ENCODE measurements around the gene COL4A2. TPM values are rescaled to one million over a fixed set of nuclear protein-coding genes. Genes with fewer than 3 reads are reported as not detected.

Gene COL4A2
- total RNA-seq, 1 donor from 2014 or later: not detected

DNA sequence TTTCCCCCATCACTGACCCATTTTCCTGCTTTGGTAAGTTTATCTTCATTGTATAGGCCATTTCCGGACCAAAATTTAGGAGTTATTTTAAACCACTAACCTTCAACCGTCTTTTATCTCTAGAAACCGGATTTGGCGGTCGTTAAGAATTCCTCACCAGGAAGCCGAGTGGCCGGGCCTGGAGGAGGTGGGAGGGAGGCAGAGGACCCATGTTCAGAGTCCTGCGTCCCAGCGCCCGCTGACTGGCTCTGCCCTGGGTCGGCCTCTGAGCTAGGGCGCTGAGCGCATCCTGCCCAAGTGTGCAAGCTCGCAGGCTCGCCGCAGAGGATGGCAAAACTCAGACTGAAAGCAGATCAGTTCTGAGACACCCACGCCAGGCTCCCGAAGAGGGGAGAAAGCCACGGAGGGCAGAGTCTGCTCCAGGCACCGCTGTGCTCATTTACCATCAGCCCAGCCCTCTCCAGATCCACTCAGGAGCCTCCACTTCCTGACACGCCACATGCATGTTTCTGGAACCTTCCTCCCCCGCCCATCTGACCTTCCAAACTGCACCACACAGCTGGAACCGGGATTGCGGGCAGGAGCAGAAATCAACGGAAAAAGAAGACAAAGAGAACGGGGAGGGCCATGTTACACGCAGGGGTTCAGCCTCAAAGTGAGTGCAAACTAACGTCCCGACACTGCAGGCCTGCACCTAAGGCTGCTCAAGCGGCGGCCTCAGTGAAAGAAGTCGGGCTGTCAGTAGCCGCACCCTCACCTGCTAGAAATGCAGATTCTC is 8.4 kb upstream of the COL4A2 start:
- Mint-ChIP-seq H3K36me3 (ENCODE audit: low read depth) (no peaks in the 10 kb centered on the region), H3K27me3 (ENCODE audit: low read depth) (peaks cover 59% of the 10 kb centered on the region), H3K27ac (no peak overlapping the region), H3K4me1 (ENCODE audit: low read depth) (peaks cover 7% of the 10 kb centered on the region), H3K4me3 (ENCODE audit: low read depth) (no peak overlapping the region), H3K9me3 (no peaks in the 10 kb centered on the region)
- DNase-seq (ENCODE audit: low spot score): no peak
- intact Hi-C loops (cut with micrococcal nuclease): no loop called here

GRCh38 chr13:110299283-110299840 is 7.7 kb upstream of the COL4A2 start:
- Mint-ChIP-seq H3K27me3 (ENCODE audit: low read depth) (peaks cover 62% of the 10 kb centered on the region), H3K27ac (no peak overlapping the region), H3K4me3 (ENCODE audit: low read depth) (no peak overlapping the region), H3K36me3 (ENCODE audit: low read depth) (no peaks in the 10 kb centered on the region), H3K4me1 (ENCODE audit: low read depth) (peaks cover 7% of the 10 kb centered on the region), H3K9me3 (no peaks in the 10 kb centered on the region)
- no peak for DNase-seq (ENCODE audit: low spot score)
- intact Hi-C loops (cut with micrococcal nuclease): no loop called here

- no peak overlapping the region for H3K27ac Mint-ChIP-seq
- no peaks in the 10 kb centered on the region for H3K9me3 Mint-ChIP-seq
- peaks cover 7% of the 10 kb centered on the region for H3K4me1 Mint-ChIP-seq (ENCODE audit: low read depth)
- intact Hi-C loops (cut with micrococcal nuclease): no loop called here
- no peaks in the 10 kb centered on the region for H3K36me3 Mint-ChIP-seq (ENCODE audit: low read depth)
- H3K4me3 Mint-ChIP-seq (ENCODE audit: low read depth): no peak overlapping the region
- peaks cover 71% of the 10 kb centered on the region for H3K27me3 Mint-ChIP-seq (ENCODE audit: low read depth)
- no peak for DNase-seq (ENCODE audit: low spot score)
Measured at GRCh38 chr13:110300090-110300815, 6.8 kb upstream of the COL4A2 start.

- H3K4me3 Mint-ChIP-seq (ENCODE audit: low read depth): no peak overlapping the region
- no peaks in the 10 kb centered on the region for H3K36me3 Mint-ChIP-seq (ENCODE audit: low read depth)
- intact Hi-C loops (cut with micrococcal nuclease): no loop called here
- no peak for DNase-seq (ENCODE audit: low spot score)
- peaks cover 74% of the 10 kb centered on the region for H3K27me3 Mint-ChIP-seq (ENCODE audit: low read depth)
- no peaks in the 10 kb centered on the region for H3K9me3 Mint-ChIP-seq
- peaks cover 7% of the 10 kb centered on the region for H3K4me1 Mint-ChIP-seq (ENCODE audit: low read depth)
- H3K27ac Mint-ChIP-seq: no peak overlapping the region
Measured at GRCh38 chr13:110301083-110301482, 6.0 kb upstream of the COL4A2 start.

DNA sequence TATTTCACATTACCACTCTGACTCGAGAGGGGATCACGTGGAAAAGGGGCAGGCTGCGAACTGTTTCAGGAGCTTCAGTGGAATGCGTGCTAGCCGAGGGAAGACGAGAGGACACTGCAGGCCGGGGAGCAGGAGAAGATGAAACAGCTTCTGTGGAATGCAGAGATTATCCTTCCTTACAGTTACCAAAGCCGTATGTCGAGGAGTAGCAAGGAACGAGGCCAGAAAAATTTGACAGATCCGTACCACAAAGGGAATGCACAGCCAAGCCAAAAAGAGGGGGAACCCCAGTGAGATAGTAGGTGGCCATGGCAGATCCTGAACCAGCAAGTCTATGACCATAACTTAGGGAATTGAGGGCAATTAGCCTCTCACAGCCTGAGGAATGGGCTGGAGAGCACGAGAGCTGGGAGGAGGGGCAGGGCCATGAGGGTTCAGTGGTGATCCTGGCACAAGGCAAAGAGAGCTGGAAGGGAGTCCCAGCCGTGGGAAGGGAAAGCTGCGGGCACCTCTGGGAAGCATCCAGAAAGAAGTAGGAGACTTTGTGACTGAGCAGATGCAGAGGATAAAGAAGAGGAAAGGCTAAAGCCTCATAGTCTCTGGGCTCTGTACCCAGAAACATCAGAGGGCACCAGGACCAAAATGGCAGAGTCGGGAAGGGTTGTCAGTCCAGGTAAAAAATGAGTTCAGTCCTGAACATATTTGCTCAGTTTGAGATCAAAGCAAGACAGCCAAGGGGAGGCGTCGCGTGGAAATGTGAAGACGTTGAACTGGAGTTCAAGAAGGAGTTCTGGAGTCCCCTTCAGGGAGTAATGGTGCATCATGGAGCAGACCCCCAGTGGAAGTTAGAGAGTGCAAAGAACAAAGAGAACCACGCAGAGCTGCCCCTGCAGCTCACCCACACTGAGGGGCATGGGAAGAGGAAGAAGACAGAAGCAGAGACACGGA is 5.2 kb upstream of the COL4A2 start:
- Mint-ChIP-seq H3K9me3 (no peaks in the 10 kb centered on the region), H3K36me3 (ENCODE audit: low read depth) (no peaks in the 10 kb centered on the region), H3K4me1 (ENCODE audit: low read depth) (peaks cover 7% of the 10 kb centered on the region), H3K27me3 (ENCODE audit: low read depth) (peaks cover 71% of the 10 kb centered on the region), H3K27ac (no peak overlapping the region), H3K4me3 (ENCODE audit: low read depth) (no peak overlapping the region)
- intact Hi-C loops (cut with micrococcal nuclease): no loop called here
- DNase-seq (ENCODE audit: low spot score): no peak

DNA sequence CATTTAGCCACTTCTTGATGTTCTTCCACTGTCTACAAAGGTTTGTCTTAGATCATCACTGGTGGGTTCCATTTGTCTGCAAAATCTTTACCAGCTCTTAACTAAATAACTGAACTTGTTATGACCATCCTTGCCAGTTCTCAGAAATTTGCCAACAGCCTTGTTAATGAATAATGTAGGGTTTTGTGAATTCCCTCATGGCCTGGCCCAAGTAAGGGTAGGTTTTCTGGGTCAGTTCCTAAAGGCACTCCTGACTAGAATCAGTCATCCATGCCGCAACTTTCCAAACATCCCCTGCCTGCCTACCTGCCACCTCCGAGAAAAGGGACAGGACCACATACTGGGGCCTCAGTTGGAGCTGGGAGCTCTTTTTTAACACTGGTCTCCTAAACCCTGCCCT is 4.1 kb upstream of the COL4A2 start:
- Mint-ChIP-seq H3K4me3 (ENCODE audit: low read depth) (no peak overlapping the region), H3K27me3 (ENCODE audit: low read depth) (peaks cover 71% of the 10 kb centered on the region), H3K9me3 (no peaks in the 10 kb centered on the region), H3K36me3 (ENCODE audit: low read depth) (no peaks in the 10 kb centered on the region), H3K27ac (no peak overlapping the region), H3K4me1 (ENCODE audit: low read depth) (peaks cover 7% of the 10 kb centered on the region)
- DNase-seq (ENCODE audit: low spot score): no peak
- intact Hi-C loops (cut with micrococcal nuclease): no loop called here

GRCh38 chr13:110303644-110304043 is 3.4 kb upstream of the COL4A2 start:
- Mint-ChIP-seq H3K36me3 (ENCODE audit: low read depth) (no peaks in the 10 kb centered on the region), H3K27ac (no peak overlapping the region), H3K4me1 (ENCODE audit: low read depth) (peaks cover 5% of the 10 kb centered on the region), H3K9me3 (no peaks in the 10 kb centered on the region), H3K27me3 (ENCODE audit: low read depth) (peaks cover 72% of the 10 kb centered on the region), H3K4me3 (ENCODE audit: low read depth) (no peak overlapping the region)
- no peak for DNase-seq (ENCODE audit: low spot score)
- intact Hi-C loops (cut with micrococcal nuclease): no loop called here

- H3K4me1 Mint-ChIP-seq (ENCODE audit: low read depth): peaks cover 2% of the 10 kb centered on the region
- intact Hi-C loops (cut with micrococcal nuclease): no loop called here
- H3K27me3 Mint-ChIP-seq (ENCODE audit: low read depth): peaks cover 74% of the 10 kb centered on the region
- no peak overlapping the region for H3K27ac Mint-ChIP-seq
- no peak for DNase-seq (ENCODE audit: low spot score)
- no peaks in the 10 kb centered on the region for H3K9me3 Mint-ChIP-seq
- no peak overlapping the region for H3K4me3 Mint-ChIP-seq (ENCODE audit: low read depth)
- no peaks in the 10 kb centered on the region for H3K36me3 Mint-ChIP-seq (ENCODE audit: low read depth)
Measured at GRCh38 chr13:110304256-110304655, 2.8 kb upstream of the COL4A2 start.

GRCh38 chr13:110305001-110305400 is 2.1 kb upstream of the COL4A2 start:
- H3K27me3 Mint-ChIP-seq (ENCODE audit: low read depth): peaks cover 75% of the 10 kb centered on the region
- H3K9me3 Mint-ChIP-seq: no peaks in the 10 kb centered on the region
- H3K36me3 Mint-ChIP-seq (ENCODE audit: low read depth): no peaks in the 10 kb centered on the region
- no peak overlapping the region for H3K4me3 Mint-ChIP-seq (ENCODE audit: low read depth)
- intact Hi-C loops (cut with micrococcal nuclease): loop anchor here (5.0 kb wide), 1 partner anchor 1752 kb away; no protein-coding TSS in a partner anchor
- H3K27ac Mint-ChIP-seq: no peak overlapping the region
- no peak for DNase-seq (ENCODE audit: low spot score)
- H3K4me1 Mint-ChIP-seq (ENCODE audit: low read depth): peaks cover 2% of the 10 kb centered on the region

DNA sequence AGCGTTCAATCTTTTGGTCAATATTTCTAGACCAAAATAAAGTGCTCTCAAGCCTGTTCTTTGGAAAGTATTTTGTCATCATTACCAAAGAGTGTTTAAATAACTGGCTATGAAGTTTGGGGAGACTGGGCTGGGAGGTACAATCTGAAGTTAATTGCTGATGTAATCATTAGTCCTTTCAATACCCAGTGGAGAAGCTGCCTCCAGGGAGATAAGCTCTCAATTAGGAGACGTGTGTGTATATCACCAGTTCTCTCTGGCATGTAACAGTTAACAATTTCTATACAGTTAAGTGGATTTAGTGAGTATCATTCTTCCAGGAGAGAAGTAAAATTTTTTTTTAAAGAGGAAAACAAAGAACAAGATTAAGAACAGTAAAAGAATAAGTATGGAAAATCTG is 1.5 kb upstream of the COL4A2 start:
- no peaks in the 10 kb centered on the region for H3K36me3 Mint-ChIP-seq (ENCODE audit: low read depth)
- H3K27me3 Mint-ChIP-seq (ENCODE audit: low read depth): peaks cover 74% of the 10 kb centered on the region
- intact Hi-C loops (cut with micrococcal nuclease): loop anchor here (5.0 kb wide), 1 partner anchor 1752 kb away; no protein-coding TSS in a partner anchor
- no peaks in the 10 kb centered on the region for H3K9me3 Mint-ChIP-seq
- DNase-seq (ENCODE audit: low spot score): no peak
- no peak overlapping the region for H3K4me3 Mint-ChIP-seq (ENCODE audit: low read depth)
- H3K4me1 Mint-ChIP-seq (ENCODE audit: low read depth): peaks cover 2% of the 10 kb centered on the region
- H3K27ac Mint-ChIP-seq: no peak overlapping the region

DNA sequence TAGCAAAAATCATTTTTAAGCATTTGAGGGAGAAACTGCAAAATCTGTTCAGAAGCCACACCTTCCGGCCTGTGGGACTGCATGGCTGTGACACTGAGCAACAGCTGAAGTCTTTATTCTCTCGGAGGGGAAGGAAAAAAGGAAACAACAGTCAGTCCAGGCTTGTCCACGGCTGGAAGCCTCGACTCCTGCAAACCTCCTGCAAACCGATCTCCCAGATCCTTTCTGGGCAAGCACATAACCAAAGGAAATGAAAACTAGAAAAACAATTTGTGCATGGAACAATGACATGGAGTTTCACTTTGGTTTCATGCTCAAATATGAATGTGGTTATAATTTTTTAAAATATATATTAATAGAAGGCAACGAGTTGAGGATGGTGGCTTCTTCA is 1.1 kb upstream of the COL4A2 start:
- intact Hi-C loops (cut with micrococcal nuclease): loop anchor here (5.0 kb wide), 1 partner anchor 1751 kb away; no protein-coding TSS in a partner anchor
- H3K9me3 Mint-ChIP-seq: no peaks in the 10 kb centered on the region
- H3K27ac Mint-ChIP-seq: no peak overlapping the region
- H3K36me3 Mint-ChIP-seq (ENCODE audit: low read depth): no peaks in the 10 kb centered on the region
- H3K4me1 Mint-ChIP-seq (ENCODE audit: low read depth): peaks cover 2% of the 10 kb centered on the region
- H3K27me3 Mint-ChIP-seq (ENCODE audit: low read depth): peaks cover 74% of the 10 kb centered on the region
- no peak for DNase-seq (ENCODE audit: low spot score)
- no peak overlapping the region for H3K4me3 Mint-ChIP-seq (ENCODE audit: low read depth)

GRCh38 chr13:110306340-110306959 is 634 bp upstream of the COL4A2 start:
- peaks cover 2% of the 10 kb centered on the region for H3K4me1 Mint-ChIP-seq (ENCODE audit: low read depth)
- H3K27me3 Mint-ChIP-seq (ENCODE audit: low read depth): peaks cover 72% of the 10 kb centered on the region
- intact Hi-C loops (cut with micrococcal nuclease): loop anchor here (5.0 kb wide), 1 partner anchor 1751 kb away; no protein-coding TSS in a partner anchor
- no peak overlapping the region for H3K4me3 Mint-ChIP-seq (ENCODE audit: low read depth)
- no peaks in the 10 kb centered on the region for H3K36me3 Mint-ChIP-seq (ENCODE audit: low read depth)
- no peak overlapping the region for H3K27ac Mint-ChIP-seq
- no peaks in the 10 kb centered on the region for H3K9me3 Mint-ChIP-seq
- no peak for DNase-seq (ENCODE audit: low spot score)

Measured in activated T-helper 2 cell treated with anti-CD3 and anti-CD28 coated beads, Interferon-gamma antibody, Interleukin-2, Interleukin-4, amounts not matched to agents 10 μg/mL and 5 μg/mL and 100 μg/mL, durations not matched to agents 14 hours and 24 hours and 36 hours (primary cell).